ENCODE data around the gene CSGALNACT2. TPM values are rescaled to one million over a fixed set of nuclear protein-coding genes. Genes with fewer than 3 reads are reported as not detected.

CSGALNACT2 gene
- total and polyA plus RNA-seq, 2 of the 13 experiments (the other 11 are each of a cell fraction or from before 2014, with no cell fraction given): 3.3 to 7.1 TPM

DNA sequence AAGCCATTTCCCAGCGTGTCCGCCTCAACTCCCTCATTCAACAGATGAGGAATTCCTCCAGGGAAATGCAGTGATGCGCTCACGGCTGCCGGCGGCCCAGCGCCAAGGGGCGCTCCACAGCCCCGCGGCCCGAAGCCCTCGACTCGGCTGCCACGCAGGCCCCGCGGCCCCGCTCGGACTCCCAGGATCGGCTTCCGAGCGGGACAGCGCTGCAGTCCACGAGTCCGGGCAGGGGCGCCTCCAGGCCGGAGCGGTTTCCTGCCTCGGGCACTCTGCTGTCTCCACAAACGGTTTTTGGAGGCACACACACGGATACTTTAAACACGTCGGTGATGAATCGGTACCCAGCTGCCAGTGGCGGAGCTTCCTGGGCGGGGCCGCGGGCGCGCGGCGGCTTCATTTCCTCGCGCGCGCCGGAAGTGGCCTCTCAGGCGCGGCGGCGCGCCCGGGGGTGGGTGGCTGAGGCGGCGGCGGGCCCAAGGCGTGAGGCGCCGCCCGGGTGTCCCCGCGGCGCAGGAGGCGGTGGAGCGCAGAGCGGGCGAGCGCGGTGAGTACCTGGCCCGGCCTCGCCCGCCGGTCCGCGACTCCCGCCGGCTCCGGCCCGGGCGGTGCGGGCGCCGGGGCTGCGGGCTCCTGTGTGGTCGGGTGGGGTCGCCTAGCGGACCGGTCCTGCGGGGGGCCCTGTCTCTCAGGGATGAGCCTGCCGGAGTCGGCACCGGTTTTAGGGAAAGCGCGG, at the start of gene CSGALNACT2 (continued):
- TF ChIP-seq ATAD3A (CRISPR knock-in tag; IDR thresholded peaks at IDR 0.05) (no peak), IRX3 (CRISPR knock-in tag; IDR thresholded peaks at IDR 0.05; ENCODE audit: borderline replicate concordance, low read depth) (0 out of 2 replicates have a peak, but pooled peaks have one; percentile 39), KAT8 (CRISPR knock-in tag; IDR thresholded peaks at IDR 0.05) (peak; percentile 20; the same call in 1 of the 2 replicates), GABPA (IDR thresholded peaks at IDR 0.05; ENCODE audit: low read depth, low read length) (peak; percentile 75), GABPA (CRISPR knock-in tag; IDR thresholded peaks at IDR 0.05; ENCODE audit: low read depth) (peak; percentile 77), ZBTB4 (CRISPR knock-in tag; IDR thresholded peaks at IDR 0.05; ENCODE audit: borderline replicate concordance) (no peak), DBP (CRISPR knock-in tag; IDR thresholded peaks at IDR 0.05; ENCODE audit: not compliant biosample characterization) (no peak), FOXA3 (CRISPR knock-in tag; IDR thresholded peaks at IDR 0.05) (peak; percentile 17; the same call in 1 of the 2 replicates), PRDM4 (CRISPR knock-in tag; IDR thresholded peaks at IDR 0.05; ENCODE audit: borderline replicate concordance) (no peak), BCL3 (CRISPR knock-in tag; IDR thresholded peaks at IDR 0.05) (0 out of 2 replicates have a peak, but pooled peaks have one; percentile 55), ZNF841 (CRISPR knock-in tag; IDR thresholded peaks at IDR 0.05; ENCODE audit: borderline replicate concordance) (peak; percentile 47; the same call in 1 of the 2 replicates)
- TF ChIP-seq, protein P1, sequence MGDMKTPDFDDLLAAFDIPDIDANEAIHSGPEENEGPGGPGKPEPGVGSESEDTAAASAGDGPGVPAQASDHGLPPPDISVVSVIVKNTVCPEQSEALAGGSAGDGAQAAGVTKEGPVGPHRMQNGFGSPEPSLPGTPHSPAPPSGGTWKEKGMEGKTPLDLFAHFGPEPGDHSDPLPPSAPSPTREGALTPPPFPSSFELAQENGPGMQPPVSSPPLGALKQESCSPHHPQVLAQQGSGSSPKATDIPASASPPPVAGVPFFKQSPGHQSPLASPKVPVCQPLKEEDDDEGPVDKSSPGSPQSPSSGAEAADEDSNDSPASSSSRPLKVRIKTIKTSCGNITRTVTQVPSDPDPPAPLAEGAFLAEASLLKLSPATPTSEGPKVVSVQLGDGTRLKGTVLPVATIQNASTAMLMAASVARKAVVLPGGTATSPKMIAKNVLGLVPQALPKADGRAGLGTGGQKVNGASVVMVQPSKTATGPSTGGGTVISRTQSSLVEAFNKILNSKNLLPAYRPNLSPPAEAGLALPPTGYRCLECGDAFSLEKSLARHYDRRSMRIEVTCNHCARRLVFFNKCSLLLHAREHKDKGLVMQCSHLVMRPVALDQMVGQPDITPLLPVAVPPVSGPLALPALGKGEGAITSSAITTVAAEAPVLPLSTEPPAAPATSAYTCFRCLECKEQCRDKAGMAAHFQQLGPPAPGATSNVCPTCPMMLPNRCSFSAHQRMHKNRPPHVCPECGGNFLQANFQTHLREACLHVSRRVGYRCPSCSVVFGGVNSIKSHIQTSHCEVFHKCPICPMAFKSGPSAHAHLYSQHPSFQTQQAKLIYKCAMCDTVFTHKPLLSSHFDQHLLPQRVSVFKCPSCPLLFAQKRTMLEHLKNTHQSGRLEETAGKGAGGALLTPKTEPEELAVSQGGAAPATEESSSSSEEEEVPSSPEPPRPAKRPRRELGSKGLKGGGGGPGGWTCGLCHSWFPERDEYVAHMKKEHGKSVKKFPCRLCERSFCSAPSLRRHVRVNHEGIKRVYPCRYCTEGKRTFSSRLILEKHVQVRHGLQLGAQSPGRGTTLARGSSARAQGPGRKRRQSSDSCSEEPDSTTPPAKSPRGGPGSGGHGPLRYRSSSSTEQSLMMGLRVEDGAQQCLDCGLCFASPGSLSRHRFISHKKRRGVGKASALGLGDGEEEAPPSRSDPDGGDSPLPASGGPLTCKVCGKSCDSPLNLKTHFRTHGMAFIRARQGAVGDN (CRISPR knock-in tag; IDR thresholded peaks at IDR 0.05): peak; percentile 87
- TF ChIP-seq, protein P2, sequence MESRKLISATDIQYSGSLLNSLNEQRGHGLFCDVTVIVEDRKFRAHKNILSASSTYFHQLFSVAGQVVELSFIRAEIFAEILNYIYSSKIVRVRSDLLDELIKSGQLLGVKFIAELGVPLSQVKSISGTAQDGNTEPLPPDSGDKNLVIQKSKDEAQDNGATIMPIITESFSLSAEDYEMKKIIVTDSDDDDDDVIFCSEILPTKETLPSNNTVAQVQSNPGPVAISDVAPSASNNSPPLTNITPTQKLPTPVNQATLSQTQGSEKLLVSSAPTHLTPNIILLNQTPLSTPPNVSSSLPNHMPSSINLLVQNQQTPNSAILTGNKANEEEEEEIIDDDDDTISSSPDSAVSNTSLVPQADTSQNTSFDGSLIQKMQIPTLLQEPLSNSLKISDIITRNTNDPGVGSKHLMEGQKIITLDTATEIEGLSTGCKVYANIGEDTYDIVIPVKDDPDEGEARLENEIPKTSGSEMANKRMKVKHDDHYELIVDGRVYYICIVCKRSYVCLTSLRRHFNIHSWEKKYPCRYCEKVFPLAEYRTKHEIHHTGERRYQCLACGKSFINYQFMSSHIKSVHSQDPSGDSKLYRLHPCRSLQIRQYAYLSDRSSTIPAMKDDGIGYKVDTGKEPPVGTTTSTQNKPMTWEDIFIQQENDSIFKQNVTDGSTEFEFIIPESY (CRISPR knock-in tag; IDR thresholded peaks at IDR 0.05): no peak

Measured in HepG2 (cell line).